Erythroblast (primary cell): ENCODE measurements around the gene GRAPL.
"Not testable (repeated sequence)": the region's sequence is repeated elsewhere in the genome, so short reads cannot be mapped to it uniquely, and the experiment has no call there.

Source experiments
- GATA1 ChIP-seq: IDR thresholded peaks from 2 replicates; pipeline ENCODE4 v1.6.1; 2011; ENCODE audit warnings: low read depth, mild to moderate bottlenecking, control low read depth, low read length, moderate library complexity
- POLR2A ChIP-seq: IDR thresholded peaks from 2 replicates; pipeline ENCODE4 v1.6.1; 2011; ENCODE audit warnings: mild to moderate bottlenecking, low read length

GRCh38 chr17:19187883-19188869, 60.8 kb downstream of the GRAPL start:
- not testable (repeated sequence) for TF ChIP-seq POLR2A, GATA1
